ENCODE data around the gene TPD52L1.

Gene TPD52L1

DNA sequence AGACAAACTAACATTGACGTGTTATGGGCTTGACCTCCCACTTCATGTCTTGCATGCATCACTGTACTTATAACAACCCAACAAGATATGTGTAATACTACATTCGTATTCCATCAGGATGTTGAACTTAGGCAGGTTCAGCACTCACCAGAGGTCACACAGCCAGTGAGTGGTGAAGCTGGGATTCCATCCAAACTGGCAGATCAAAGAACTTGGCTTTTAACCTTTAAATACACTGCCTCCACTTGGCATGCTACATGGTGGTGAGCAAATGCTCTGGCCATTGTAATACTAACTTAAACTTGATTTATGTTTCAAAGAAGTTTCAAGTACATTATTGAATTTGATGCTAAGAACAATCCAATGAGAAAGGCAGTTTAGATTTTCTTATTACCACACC is 158.9 kb downstream of the TPD52L1 start:
- no peak for DNase-seq (ENCODE audit: low read depth)

DNA sequence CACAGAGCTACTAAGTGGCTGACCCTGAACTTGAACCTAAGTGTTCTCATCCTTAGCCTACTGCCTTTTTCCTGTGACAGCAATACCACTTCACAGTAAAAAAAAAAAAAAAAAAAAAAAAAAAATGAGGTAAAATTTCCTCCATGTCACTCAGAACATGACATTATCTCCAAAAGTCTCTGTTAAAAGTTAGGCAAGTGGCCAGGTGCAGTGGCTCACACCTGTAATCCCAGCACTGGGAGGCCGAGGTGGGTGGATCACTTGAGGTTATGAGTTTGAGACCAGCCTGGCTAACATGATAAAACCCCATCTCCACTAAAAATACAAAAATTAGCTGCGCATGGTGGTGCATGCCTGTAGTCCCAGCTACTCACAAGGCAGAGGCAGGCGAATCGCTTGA is 159.4 kb downstream of the TPD52L1 start:
- Histone ChIP-seq H3K27me3 (replicated peaks; ENCODE audit: control insufficient read depth, insufficient read depth, low read length) (no peaks in the 10 kb centered on the region), H3K4me3 (ENCODE audit: low read length) (no peak overlapping the region), H3K9me3 (ENCODE audit: control insufficient read depth, low read length) (no peaks in the 10 kb centered on the region), H3K9ac (ENCODE audit: low read length) (no peak overlapping the region), H3K4me1 (ENCODE audit: control insufficient read depth, insufficient read depth, low read length) (peaks cover 6% of the 10 kb centered on the region), H3K36me3 (ENCODE audit: control insufficient read depth, insufficient read depth, low read length, severe bottlenecking) (no peaks in the 10 kb centered on the region)
- no peak for DNase-seq (ENCODE audit: low read depth)

More for the DNA sequence above, 158.9 kb downstream of the TPD52L1 start:
- Histone ChIP-seq H3K9ac (ENCODE audit: low read length) (no peak overlapping the region), H3K36me3 (ENCODE audit: control insufficient read depth, insufficient read depth, low read length, severe bottlenecking) (no peaks in the 10 kb centered on the region), H3K9me3 (ENCODE audit: control insufficient read depth, low read length) (no peaks in the 10 kb centered on the region), H3K27me3 (replicated peaks; ENCODE audit: control insufficient read depth, insufficient read depth, low read length) (no peaks in the 10 kb centered on the region), H3K4me1 (ENCODE audit: control insufficient read depth, insufficient read depth, low read length) (peaks cover 6% of the 10 kb centered on the region), H3K4me3 (ENCODE audit: low read length) (no peak overlapping the region)

All from adipocyte (in vitro differentiated cells).